Activated B cell treated with CpG ODN at 0.5 μM for 24 hours (primary cell): ENCODE data around the gene TRAF2. TPM values are rescaled to one million over a fixed set of nuclear protein-coding genes. Genes with fewer than 3 reads are reported as not detected.
A peak's percentile ranks its signal among the peaks of the same experiment; 100 is the strongest.

Experiments used
- ATAC-seq: fragments of 200-7000 bp; cut with Tn5 transposase; one replicate; pipeline ENCODE4 v1.10.0; 2021; ENCODE audit warnings: low read depth, mild to moderate bottlenecking, moderate library complexity
- CTCF ChIA-PET: fragments of 350-600 bp; sonication (Branson Sonifier 250); formaldehyde crosslinking; loops from one replicate; lab custom pipeline; 2021; ENCODE audit warnings: antibody characterized with exemption; lab: Charles Lee
- POLR2A ChIA-PET: fragments of 350-600 bp; sonication (Branson Sonifier 250); formaldehyde crosslinking; loops from one replicate; lab custom pipeline; 2021; ENCODE audit warnings: antibody characterized with exemption; lab: Charles Lee
- DNase-seq: peaks from one replicate; pipeline ENCODE4 v3.0.0; 2022
- H3K27ac Mint-ChIP-seq: one replicate; pipeline ENCODE4 v1.8.0; 2020; ENCODE audit warnings: mixed read lengths
- H3K27me3 Mint-ChIP-seq: one replicate; pipeline ENCODE4 v1.8.0; 2021; ENCODE audit warnings: mixed read lengths
- H3K36me3 Mint-ChIP-seq: one replicate; pipeline ENCODE4 v1.8.0; 2021; ENCODE audit warnings: low read depth, mixed read lengths
- H3K4me1 Mint-ChIP-seq: one replicate; pipeline ENCODE4 v1.8.0; 2021; ENCODE audit warnings: mixed read lengths
- H3K4me3 Mint-ChIP-seq: one replicate; pipeline ENCODE4 v1.8.0; 2020; ENCODE audit warnings: mild to moderate bottlenecking, mixed read lengths
- H3K9me3 Mint-ChIP-seq: one replicate; pipeline ENCODE4 v1.8.0; 2020; ENCODE audit warnings: mixed read lengths
- intact Hi-C: fragments of 100-400 bp; cut with micrococcal nuclease; formaldehyde crosslinking; loops from one replicate; pipeline ENCODE4 v1.15.1; 2024
- total RNA-seq: library from RNA; stranded (reverse); gene quantifications from 2 replicates; pipeline ENCODE4 v1.2.3, GENCODE V29; 2022
- TF ChIP-seq, protein P1 (sequence below): fragments of 200-600 bp; IDR thresholded peaks from one replicate; pipeline ENCODE4 v1.8.0; 2022; ENCODE audit warnings: antibody characterized with exemption, mild to moderate bottlenecking

Gene TRAF2
- total RNA-seq, 1 donor from 2014 or later: 58.2 TPM

DNA sequence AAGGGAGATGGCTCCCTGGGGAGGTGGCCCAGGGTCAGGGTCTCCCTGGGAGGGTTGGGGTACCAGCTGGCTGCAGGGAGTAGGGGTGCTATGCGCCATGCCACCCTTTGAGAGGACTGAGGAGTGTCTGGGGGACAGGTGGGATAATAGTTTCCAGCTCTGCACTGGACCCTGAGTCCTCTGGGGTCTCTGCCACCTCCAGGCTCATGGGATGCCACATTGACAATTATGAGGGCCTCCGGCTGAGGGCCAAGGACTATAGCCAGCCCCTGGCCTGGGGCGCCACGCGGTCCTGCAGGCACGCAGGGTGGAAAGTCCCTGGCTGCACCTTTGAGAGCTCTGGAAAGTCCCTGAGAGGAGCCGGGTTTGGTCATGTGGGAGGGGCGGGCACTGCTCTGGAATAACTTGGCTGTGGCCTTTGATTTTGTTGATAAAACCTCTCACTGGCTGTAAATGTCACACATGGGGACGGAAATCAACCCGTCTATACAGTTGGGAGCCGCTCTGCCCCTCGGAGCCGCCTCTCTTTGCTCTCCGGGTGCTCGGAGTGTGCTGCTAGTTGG is 16.0 kb downstream of the TRAF2 start:
- DNase-seq (peak; percentile 69), ATAC-seq (peak; percentile 85)
- intact Hi-C loops: loop anchor here (1.0 to 5.0 kb wide), 6 partner anchors 16 to 60 kb away; partner anchors contain the start of genes AJM1, EDF1, FBXW5 and TRAF2
- Mint-ChIP-seq H3K27me3 (no peaks in the 10 kb centered on the region), H3K27ac (peak overlapping the region; percentile 95), H3K4me1 (peaks cover 63% of the 10 kb centered on the region), H3K4me3 (peak overlapping the region; percentile 72), H3K9me3 (no peaks in the 10 kb centered on the region), H3K36me3 (peaks cover 65% of the 10 kb centered on the region)
- CTCF ChIA-PET: interaction anchor here (0.7 to 1.9 kb wide), 6 partner anchors 16 to 127 kb away, joined by 3 to 8 read pairs (median 5); partner anchors contain the start of genes AJM1, C8G, FBXW5 and TRAF2
- POLR2A ChIA-PET: interaction anchor here (0.6 to 8.2 kb wide), 20 partner anchors 8 to 339 kb away, joined by 3 to 95 read pairs (median 6); partner anchors contain the start of genes AJM1, EDF1, FBXW5 and FUT7
- TF ChIP-seq, protein P1, sequence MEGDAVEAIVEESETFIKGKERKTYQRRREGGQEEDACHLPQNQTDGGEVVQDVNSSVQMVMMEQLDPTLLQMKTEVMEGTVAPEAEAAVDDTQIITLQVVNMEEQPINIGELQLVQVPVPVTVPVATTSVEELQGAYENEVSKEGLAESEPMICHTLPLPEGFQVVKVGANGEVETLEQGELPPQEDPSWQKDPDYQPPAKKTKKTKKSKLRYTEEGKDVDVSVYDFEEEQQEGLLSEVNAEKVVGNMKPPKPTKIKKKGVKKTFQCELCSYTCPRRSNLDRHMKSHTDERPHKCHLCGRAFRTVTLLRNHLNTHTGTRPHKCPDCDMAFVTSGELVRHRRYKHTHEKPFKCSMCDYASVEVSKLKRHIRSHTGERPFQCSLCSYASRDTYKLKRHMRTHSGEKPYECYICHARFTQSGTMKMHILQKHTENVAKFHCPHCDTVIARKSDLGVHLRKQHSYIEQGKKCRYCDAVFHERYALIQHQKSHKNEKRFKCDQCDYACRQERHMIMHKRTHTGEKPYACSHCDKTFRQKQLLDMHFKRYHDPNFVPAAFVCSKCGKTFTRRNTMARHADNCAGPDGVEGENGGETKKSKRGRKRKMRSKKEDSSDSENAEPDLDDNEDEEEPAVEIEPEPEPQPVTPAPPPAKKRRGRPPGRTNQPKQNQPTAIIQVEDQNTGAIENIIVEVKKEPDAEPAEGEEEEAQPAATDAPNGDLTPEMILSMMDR: no peak

DNA sequence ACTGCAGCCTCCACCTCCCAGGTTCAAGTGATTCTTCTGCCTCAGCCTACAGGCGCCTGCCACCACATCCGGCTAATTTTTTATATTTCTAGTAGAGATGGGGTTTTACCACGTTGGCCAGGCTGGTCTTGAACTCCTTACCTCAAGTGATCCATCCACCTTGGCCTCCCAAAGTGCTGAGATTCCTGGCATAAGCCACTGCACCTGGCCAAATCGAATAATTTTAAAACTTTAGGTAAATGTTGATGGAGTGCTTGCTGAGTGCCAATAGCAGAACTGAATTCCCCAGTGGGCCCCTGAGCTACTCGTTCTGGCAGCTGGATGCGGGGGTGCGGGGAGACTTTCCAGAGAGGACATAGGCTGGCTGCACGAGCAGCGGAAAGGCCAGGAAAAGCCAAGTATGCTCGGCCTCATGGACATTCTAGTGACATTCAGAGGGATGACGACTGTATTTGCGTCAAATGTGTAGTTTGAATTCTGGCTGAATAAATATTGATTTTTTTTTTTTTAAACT is 16.8 kb downstream of the TRAF2 start:
- DNase-seq (no peak), ATAC-seq (no peak)
- ChIA-PET POLR2A (interaction anchor here (0.9 to 8.2 kb wide), 13 partner anchors 11 to 320 kb away, joined by 3 to 95 read pairs (median 9); partner anchors contain the start of genes AJM1, EDF1, FBXW5 and SSNA1), CTCF (interaction anchor here (1.0 to 1.9 kb wide), 2 partner anchors 41 to 60 kb away, joined by 3 to 6 read pairs; partner anchors contain the start of genes C8G and FBXW5)
- no peaks in the 10 kb centered on the region for H3K27me3 Mint-ChIP-seq
- peaks cover 72% of the 10 kb centered on the region for H3K36me3 Mint-ChIP-seq
- H3K4me3 Mint-ChIP-seq: no peak overlapping the region
- TF ChIP-seq, protein P1: no peak
- peak overlapping the region; percentile 95 for H3K27ac Mint-ChIP-seq
- no peaks in the 10 kb centered on the region for H3K9me3 Mint-ChIP-seq
- intact Hi-C loops: loop anchor here (5.0 kb wide), 1 partner anchor 36 kb away; the partner anchor contains the start of gene EDF1
- peaks cover 65% of the 10 kb centered on the region for H3K4me1 Mint-ChIP-seq

DNA sequence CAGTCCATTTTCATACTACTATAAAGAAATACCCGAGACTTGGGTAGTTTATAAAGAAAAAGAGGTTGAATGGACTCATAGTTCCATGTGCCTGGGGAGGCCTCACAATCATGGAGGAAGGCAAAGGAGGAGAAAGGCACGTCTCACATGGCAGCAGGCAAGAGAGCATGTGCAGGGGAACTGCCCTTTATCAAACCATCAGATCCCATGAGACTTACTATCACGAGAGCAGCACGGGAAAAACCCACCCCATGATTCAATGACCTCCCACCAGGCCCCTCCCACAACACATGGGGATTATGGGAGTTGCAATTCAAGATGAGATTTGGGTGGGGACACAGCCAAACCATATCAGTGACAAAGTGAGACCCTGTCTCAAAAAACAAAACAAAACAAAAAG is 19.9 kb downstream of the TRAF2 start:
- Mint-ChIP-seq H3K9me3 (no peaks in the 10 kb centered on the region), H3K4me3 (no peak overlapping the region), H3K36me3 (peaks cover 75% of the 10 kb centered on the region), H3K27ac (peak overlapping the region; percentile 74), H3K4me1 (peaks cover 47% of the 10 kb centered on the region), H3K27me3 (no peaks in the 10 kb centered on the region)
- ATAC-seq (no peak), DNase-seq (no peak)
- TF ChIP-seq, protein P1: no peak
- intact Hi-C loops: no loop called here
- CTCF ChIA-PET: no interaction called here
- POLR2A ChIA-PET: interaction anchor here (1.4 kb wide), 1 partner anchor 335 kb away, joined by 3 read pairs; the partner anchor contains the start of gene TUBB4B

DNA sequence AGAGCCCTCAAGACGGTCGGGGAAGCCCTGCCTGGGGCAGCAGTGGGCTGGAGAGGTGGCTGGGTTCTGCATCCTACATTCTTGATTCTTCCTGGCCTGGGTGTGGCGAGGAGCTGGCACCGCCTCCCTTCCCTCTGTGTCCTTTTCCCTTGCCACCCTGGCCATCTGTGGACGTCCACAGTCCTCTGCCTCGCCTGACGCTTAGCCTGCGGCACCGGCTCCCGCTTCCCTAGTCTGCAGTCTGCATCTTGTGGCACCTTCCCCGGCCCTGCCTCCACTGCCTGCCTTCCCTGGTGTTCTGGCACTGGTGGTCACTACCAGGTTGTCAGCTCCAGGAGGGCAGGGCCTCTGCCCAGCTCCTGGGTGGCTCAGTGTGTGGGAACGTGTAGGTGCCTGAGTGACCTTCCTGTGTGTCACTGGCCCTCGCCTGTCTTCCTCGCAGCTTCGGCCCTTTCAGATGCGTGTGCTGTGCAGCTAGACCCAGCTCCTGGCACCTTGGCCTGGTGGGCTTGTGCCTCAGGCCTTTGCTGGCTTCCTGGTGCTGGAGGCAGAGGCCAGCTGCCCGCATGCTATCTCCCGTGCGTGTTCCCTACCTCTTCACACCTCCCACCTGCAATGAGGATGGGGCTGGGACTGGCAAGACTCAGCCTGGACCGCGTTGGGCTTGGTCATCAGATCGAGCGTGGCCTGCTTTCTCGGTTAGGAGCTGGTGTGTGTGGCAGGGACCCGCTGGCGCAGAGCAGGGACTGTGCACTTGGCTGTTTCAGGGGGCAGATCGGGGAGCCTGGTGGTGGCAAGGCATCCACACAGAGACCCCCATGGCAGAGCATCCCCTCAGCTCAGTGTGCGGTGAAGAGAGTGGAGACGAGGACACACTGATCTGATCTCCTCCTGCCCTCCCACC is 20.9 kb downstream of the TRAF2 start:
- Mint-ChIP-seq H3K9me3 (no peaks in the 10 kb centered on the region), H3K4me1 (peaks cover 37% of the 10 kb centered on the region), H3K4me3 (no peak overlapping the region), H3K27ac (peak overlapping the region; percentile 74), H3K36me3 (peaks cover 69% of the 10 kb centered on the region), H3K27me3 (no peaks in the 10 kb centered on the region)
- ATAC-seq (no peak), DNase-seq (no peak)
- CTCF ChIA-PET: no interaction called here
- POLR2A ChIA-PET: interaction anchor here (0.6 to 1.7 kb wide), 3 partner anchors 14 to 179 kb away, joined by 3 to 7 read pairs (median 3); partner anchors contain the start of gene TRAF2
- intact Hi-C loops: no loop called here
- TF ChIP-seq, protein P1: no peak
